Caco-2 (cell line): ENCODE data around the gene RBM8A. TPM values are rescaled to one million over a fixed set of nuclear protein-coding genes. Genes with fewer than 3 reads are reported as not detected.
A peak's percentile ranks its signal among the peaks of the same experiment; 100 is the strongest.

Source experiments
- BruUV-seq: library from RNA; stranded (reverse); fragments of 400-500 nt; replicated peaks from 2 replicates; lab custom pipeline; 2021; lab: Mats Ljungman, UMichigan
- CTCF ChIA-PET: fragments of 300-600 bp; sonication (Branson Sonifier 250); formaldehyde crosslinking; loops from one replicate; lab custom pipeline; 2022; ENCODE audit warnings: antibody characterized with exemption; lab: Charles Lee
- POLR2A ChIA-PET: fragments of 300-600 bp; sonication (Branson Sonifier 250); formaldehyde crosslinking; loops from one replicate; lab custom pipeline; 2022; ENCODE audit warnings: antibody characterized with exemption; lab: Charles Lee
- DNase-seq, 2 experiments: peaks; one replicate each; pipeline versions ENCODE4 v3.0.0 to v3.0.0-alpha.2; 2020 to 2022
- H3K27me3 ChIP-seq: replicated peaks from 2 replicates; pipeline ENCODE4 v1.6.0; 2011; ENCODE audit warnings: low read length; ENCODE audit not compliant: control insufficient read depth, insufficient read depth
- H3K36me3 ChIP-seq: 2 replicates; pipeline ENCODE4 v1.5.1; 2011; ENCODE audit warnings: low read length; ENCODE audit not compliant: control insufficient read depth, insufficient read depth
- H3K4me1 ChIP-seq: fragments of 250-450 bp; sonication (Bioruptor Pico); 2 replicates; pipeline ENCODE4 v1.5.1; 2020; ENCODE audit warnings: mild to moderate bottlenecking
- H3K4me3 ChIP-seq: 2 replicates; pipeline ENCODE4 v1.5.1; 2011; ENCODE audit warnings: low read depth, mild to moderate bottlenecking, control low read depth, low read length
- H3K9me3 ChIP-seq: fragments of 250-450 bp; sonication (Bioruptor Pico); 2 replicates; pipeline ENCODE4 v1.5.1; 2020; ENCODE audit warnings: mild to moderate bottlenecking, moderate library complexity
- H3K27ac Mint-ChIP-seq: one replicate; pipeline ENCODE4 v1.8.0; 2022; ENCODE audit warnings: mixed read lengths; ENCODE audit not compliant: unreplicated experiment
- H3K27me3 Mint-ChIP-seq: one replicate; pipeline ENCODE4 v1.8.0; 2022; ENCODE audit warnings: mixed read lengths; ENCODE audit not compliant: insufficient read depth, unreplicated experiment
- H3K36me3 Mint-ChIP-seq: one replicate; pipeline ENCODE4 v1.8.0; 2022; ENCODE audit warnings: mild to moderate bottlenecking, mixed read lengths; ENCODE audit not compliant: insufficient read depth, unreplicated experiment
- H3K4me1 Mint-ChIP-seq: one replicate; pipeline ENCODE4 v1.8.0; 2022; ENCODE audit warnings: low read depth, mixed read lengths; ENCODE audit not compliant: unreplicated experiment
- H3K4me3 Mint-ChIP-seq: one replicate; pipeline ENCODE4 v1.8.0; 2022; ENCODE audit warnings: mild to moderate bottlenecking, moderate library complexity, mixed read lengths; ENCODE audit not compliant: unreplicated experiment
- H3K9me3 Mint-ChIP-seq: one replicate; pipeline ENCODE4 v1.8.0; 2022; ENCODE audit warnings: mixed read lengths; ENCODE audit not compliant: unreplicated experiment
- CTCF ChIP-seq, 2 experiments: fragments of 200-600 bp in 1 of 2; IDR thresholded peaks; 1 replicate in 1 of 2; 2 replicates in 1 of 2; pipeline versions ENCODE4 v1.5.1 to v1.8.0; 2011 to 2022; ENCODE audit warnings: antibody characterized with exemption in 1 of 2, control low read depth in 1 of 2, inconsistent platforms in 1 of 2, low read depth in 1 of 2, low read length in 1 of 2, mild to moderate bottlenecking in 1 of 2, moderate library complexity in 1 of 2; ENCODE audit not compliant: insufficient read depth in 1 of 2, severe bottlenecking in 1 of 2, unreplicated experiment in 1 of 2
- intact Hi-C: fragments of 100-400 bp; cut with micrococcal nuclease; formaldehyde crosslinking; loops from one replicate; pipeline ENCODE4 v1.10.0; 2022; ENCODE audit not compliant: unreplicated experiment
- total RNA-seq: library from RNA; stranded (reverse); gene quantifications from 2 replicates; pipeline ENCODE4 v1.2.3, GENCODE V29; 2022

RBM8A gene
- total RNA-seq, 1 experiment from 2014 or later: 185 TPM

GRCh38 chr1:145957443-145958319 is 30.4 kb upstream of the RBM8A start, which contains the start of gene LIX1L:
TSS of gene LIX1L (minus strand) at chr1:145958017. CDS start at chr1:145957927, 90 bp downstream.
- Mint-ChIP-seq H3K4me1 (peaks cover 20% of the 10 kb centered on the region), H3K4me3 (peak within 1 kb of the TSS; percentile 68), H3K9me3 (no peaks in the 10 kb centered on the region), H3K27me3 (peaks cover 14% of the 10 kb centered on the region), H3K27ac (no peak within 1 kb of the TSS), H3K36me3 (no peaks in the 10 kb centered on the region)
- DNase-seq: peak; percentile 91 to 92
- CTCF ChIA-PET: interaction anchor here (1.0 to 2.1 kb wide), 8 partner anchors 19 to 112 kb away, joined by 3 to 15 read pairs (median 4); partner anchors contain the start of genes NUDT17 and RBM8A
- intact Hi-C loops: no loop called here
- TF ChIP-seq CTCF (IDR thresholded peaks at IDR 0.05; ENCODE audit: insufficient read depth in 1 of 2, low read depth in 1 of 2, low read length in 1 of 2, severe bottlenecking in 1 of 2, unreplicated experiment in 1 of 2): no peak
- peak within 1 kb of the TSS; percentile 46 for H3K4me3 ChIP-seq
- POLR2A ChIA-PET: interaction anchor here (0.6 to 2.4 kb wide), 5 partner anchors 31 to 98 kb away, joined by 3 to 14 read pairs (median 3); partner anchors contain the start of genes PIAS3 and RBM8A
- H3K4me1 ChIP-seq: peaks cover 21% of the 10 kb centered on the region
- no peaks in the 10 kb centered on the region; the same call in 1 of the 2 replicates for H3K27me3 ChIP-seq
- no peaks in the 10 kb centered on the region for H3K36me3 ChIP-seq
- no TSS peak for BruUV-seq
- no peaks in the 10 kb centered on the region for H3K9me3 ChIP-seq

- peak overlapping the region; percentile 68 for H3K4me3 Mint-ChIP-seq
- intact Hi-C loops: no loop called here
- no TSS peak for BruUV-seq
- Histone ChIP-seq H3K27me3 (no peaks in the 10 kb centered on the region; the same call in 1 of the 2 replicates), H3K9me3 (no peaks in the 10 kb centered on the region), H3K36me3 (no peaks in the 10 kb centered on the region), H3K4me1 (peaks cover 20% of the 10 kb centered on the region), H3K4me3 (peak overlapping the region; percentile 46)
- H3K9me3 Mint-ChIP-seq: no peaks in the 10 kb centered on the region
- DNase-seq: no peak
- POLR2A ChIA-PET: interaction anchor here (2.4 kb wide), 1 partner anchor 30 kb away, joined by 14 read pairs; the partner anchor contains the start of gene RBM8A
- CTCF ChIA-PET: interaction anchor here (1.0 to 2.1 kb wide), 3 partner anchors 20 to 78 kb away, joined by 3 to 15 read pairs (median 5); partner anchors contain the start of gene RBM8A
- H3K27ac Mint-ChIP-seq: no peak overlapping the region
- H3K27me3 Mint-ChIP-seq: peaks cover 13% of the 10 kb centered on the region
- H3K36me3 Mint-ChIP-seq: no peaks in the 10 kb centered on the region
- no peak for TF ChIP-seq CTCF (IDR thresholded peaks at IDR 0.05; ENCODE audit: insufficient read depth in 1 of 2, low read depth in 1 of 2, low read length in 1 of 2, severe bottlenecking in 1 of 2, unreplicated experiment in 1 of 2)
- peaks cover 15% of the 10 kb centered on the region for H3K4me1 Mint-ChIP-seq
These were observed 29.6 kb upstream of the RBM8A start for GRCh38 chr1:145956781-145957442.

GRCh38 chr1:145956361-145956760 is 29.1 kb upstream of the RBM8A start:
- no TSS peak for BruUV-seq
- intact Hi-C loops: no loop called here
- Mint-ChIP-seq H3K4me3 (no peak overlapping the region), H3K27ac (no peak overlapping the region), H3K4me1 (peaks cover 15% of the 10 kb centered on the region), H3K27me3 (peaks cover 13% of the 10 kb centered on the region), H3K36me3 (no peaks in the 10 kb centered on the region), H3K9me3 (no peaks in the 10 kb centered on the region)
- DNase-seq: no peak
- H3K9me3 ChIP-seq: no peaks in the 10 kb centered on the region
- no peak for TF ChIP-seq CTCF (IDR thresholded peaks at IDR 0.05; ENCODE audit: insufficient read depth in 1 of 2, low read depth in 1 of 2, low read length in 1 of 2, severe bottlenecking in 1 of 2, unreplicated experiment in 1 of 2)
- H3K27me3 ChIP-seq: no peaks in the 10 kb centered on the region
- CTCF ChIA-PET: no interaction called here
- no peaks in the 10 kb centered on the region for H3K36me3 ChIP-seq
- peaks cover 20% of the 10 kb centered on the region for H3K4me1 ChIP-seq
- POLR2A ChIA-PET: no interaction called here
- H3K4me3 ChIP-seq: no peak overlapping the region
